Measurements from ENCODE around the gene ARHGEF26.

ARHGEF26 gene

GRCh38 chr3:154210986-154211385 is 89.8 kb downstream of the ARHGEF26 start:
- no peak for DNase-seq

- DNase-seq = no peak
Measured at GRCh38 chr3:154214306-154214705, 93.1 kb downstream of the ARHGEF26 start.

- no peak for DNase-seq
Measured at GRCh38 chr3:154217671-154218070, 96.5 kb downstream of the ARHGEF26 start.

GRCh38 chr3:154218728-154219127 is 97.5 kb downstream of the ARHGEF26 start:
- DNase-seq = no peak

GRCh38 chr3:154220462-154220861 is 99.3 kb downstream of the ARHGEF26 start:
- no peak for DNase-seq

GRCh38 chr3:154223519-154223918 is 102.3 kb downstream of the ARHGEF26 start:
- no peak for DNase-seq

GRCh38 chr3:154224366-154224765 is 103.2 kb downstream of the ARHGEF26 start:
- DNase-seq = no peak

- DNase-seq = no peak
Measured at GRCh38 chr3:154224866-154225265, 103.7 kb downstream of the ARHGEF26 start.

- DNase-seq = no peak
Measured at GRCh38 chr3:154225536-154225935, 104.3 kb downstream of the ARHGEF26 start.

GRCh38 chr3:154227531-154227930 is 106.3 kb downstream of the ARHGEF26 start:
- DNase-seq = no peak

GRCh38 chr3:154228561-154229216 is 107.5 kb downstream of the ARHGEF26 start:
- no peak for DNase-seq

GRCh38 chr3:154229217-154229590 is 108.0 kb downstream of the ARHGEF26 start:
- no peak for DNase-seq

GRCh38 chr3:154235330-154235729 is 114.1 kb downstream of the ARHGEF26 start:
- no peak for DNase-seq

GRCh38 chr3:154236331-154236730 is 115.1 kb downstream of the ARHGEF26 start:
- no peak for DNase-seq

- no peak for DNase-seq
Measured at GRCh38 chr3:154240235-154240634, 119.0 kb downstream of the ARHGEF26 start.

GRCh38 chr3:154241496-154241895 is 120.3 kb downstream of the ARHGEF26 start:
- DNase-seq = no peak

- DNase-seq = no peak
Measured at GRCh38 chr3:154242766-154243165, 121.6 kb downstream of the ARHGEF26 start.

- DNase-seq = no peak
Measured at GRCh38 chr3:154243353-154243752, 122.2 kb downstream of the ARHGEF26 start.

GRCh38 chr3:154244644-154245043 is 123.5 kb downstream of the ARHGEF26 start:
- DNase-seq = no peak

- no peak for DNase-seq
Measured at GRCh38 chr3:154247806-154248415, 126.7 kb downstream of the ARHGEF26 start.

GRCh38 chr3:154250291-154250690 is 129.1 kb downstream of the ARHGEF26 start:
- no peak for DNase-seq

GRCh38 chr3:154251610-154252009 is 130.4 kb downstream of the ARHGEF26 start:
- DNase-seq = no peak

- peak; percentile 87 for DNase-seq
Measured at GRCh38 chr3:154252759-154253638, 131.8 kb downstream of the ARHGEF26 start.

- no peak for DNase-seq
Measured at GRCh38 chr3:154254527-154254926, 133.3 kb downstream of the ARHGEF26 start.

Measured in hematopoietic multipotent progenitor cell treated with erythropoietin and hydrocortisone succinate and interleukin-3 and kit ligand, for 8 days (in vitro differentiated cells).